ENCODE data around the gene CDC5L. TPM values are rescaled to one million over a fixed set of nuclear protein-coding genes. Genes with fewer than 3 reads are reported as not detected.

The CDC5L gene
- polyA plus RNA-seq, 1 donor (not counting 4 experiments of a cell fraction or from before 2014, with no cell fraction given), result 16.6 TPM

- Histone ChIP-seq H3K9me1 (ENCODE audit: control insufficient read depth, extremely low read depth, insufficient read depth, low read length) (no peaks in the 10 kb centered on the region), H3K4me3 (ENCODE audit: control insufficient read depth in 2 of 3, extremely low read depth in 1 of 3, insufficient read depth in 2 of 3, low read depth in 1 of 3, low read length in 3 of 3) (no peak overlapping the region), H3K27me3 (ENCODE audit: control insufficient read depth, extremely low read depth, insufficient read depth, low read length) (no peaks in the 10 kb centered on the region), H3K9ac (ENCODE audit: control insufficient read depth, extremely low read depth, insufficient read depth, low read length) (no peak overlapping the region), H3K4me2 (ENCODE audit: control insufficient read depth, extremely low read depth, insufficient read depth, low read depth, low read length) (no peak overlapping the region), H3K27ac (ENCODE audit: control insufficient read depth, insufficient read depth, low read length) (no peak overlapping the region), H3K4me1 (ENCODE audit: control insufficient read depth, extremely low read depth, insufficient read depth, low read length) (no peaks in the 10 kb centered on the region), H3K9me3 (ENCODE audit: control insufficient read depth, low read depth, low read length) (no peaks in the 10 kb centered on the region), H4K20me1 (ENCODE audit: control insufficient read depth, extremely low read depth, insufficient read depth, low read length) (no peaks in the 10 kb centered on the region), H2AFZ (ENCODE audit: control insufficient read depth, low read length) (no peak overlapping the region), H3K79me2 (ENCODE audit: control insufficient read depth, insufficient read depth, low read length) (peaks cover 13% of the 10 kb centered on the region), H3K36me3 (ENCODE audit: control insufficient read depth in 2 of 2, extremely low read depth in 1 of 2, insufficient read depth in 2 of 2, low read length in 2 of 2) (peaks cover 12 to 20% of the 10 kb centered on the region in 2 experiments)
- FAIRE-seq, result no peak
- TF ChIP-seq CTCF (optimal IDR thresholded peaks at IDR 0.05 in 1 of 3, IDR thresholded peaks at IDR 0.05 in 1 of 3, conservative IDR thresholded peaks at IDR 0.05 in 1 of 3; ENCODE audit: extremely low read depth in 1 of 3, insufficient read depth in 2 of 3, low read length in 3 of 3) (no peak), EZH2 (IDR thresholded peaks at IDR 0.05; ENCODE audit: low read length) (no peak)
- DNase-seq (ENCODE audit: low read depth, low spot score), result no peak
- dilution Hi-C loops (cut with MboI; ENCODE audit: extremely low pct_ligation_motif_present, low sequenced_read_pairs), result no loop called here
These were observed 13.6 kb downstream of the CDC5L start for GRCh38 chr6:44401138-44401537.

GRCh38 chr6:44404022-44404714 is 16.7 kb downstream of the CDC5L start:
- Histone ChIP-seq H3K4me1 (ENCODE audit: control insufficient read depth, extremely low read depth, insufficient read depth, low read length) (no peaks in the 10 kb centered on the region), H3K9me1 (ENCODE audit: control insufficient read depth, extremely low read depth, insufficient read depth, low read length) (no peaks in the 10 kb centered on the region), H4K20me1 (ENCODE audit: control insufficient read depth, extremely low read depth, insufficient read depth, low read length) (no peaks in the 10 kb centered on the region), H3K9me3 (ENCODE audit: control insufficient read depth, low read depth, low read length) (no peaks in the 10 kb centered on the region), H3K9ac (ENCODE audit: control insufficient read depth, extremely low read depth, insufficient read depth, low read length) (no peak overlapping the region), H2AFZ (ENCODE audit: control insufficient read depth, low read length) (no peak overlapping the region), H3K79me2 (ENCODE audit: control insufficient read depth, insufficient read depth, low read length) (peaks cover 12% of the 10 kb centered on the region), H3K36me3 (ENCODE audit: control insufficient read depth in 2 of 2, extremely low read depth in 1 of 2, insufficient read depth in 2 of 2, low read length in 2 of 2) (peaks cover 18 to 21% of the 10 kb centered on the region in 2 experiments), H3K4me2 (ENCODE audit: control insufficient read depth, extremely low read depth, insufficient read depth, low read depth, low read length) (no peak overlapping the region), H3K27ac (ENCODE audit: control insufficient read depth, insufficient read depth, low read length) (no peak overlapping the region), H3K4me3 (ENCODE audit: control insufficient read depth in 2 of 3, extremely low read depth in 1 of 3, insufficient read depth in 2 of 3, low read depth in 1 of 3, low read length in 3 of 3) (no peak overlapping the region), H3K27me3 (ENCODE audit: control insufficient read depth, extremely low read depth, insufficient read depth, low read length) (no peaks in the 10 kb centered on the region)
- TF ChIP-seq EZH2 (IDR thresholded peaks at IDR 0.05; ENCODE audit: low read length) (no peak), CTCF (optimal IDR thresholded peaks at IDR 0.05 in 1 of 3, IDR thresholded peaks at IDR 0.05 in 1 of 3, conservative IDR thresholded peaks at IDR 0.05 in 1 of 3; ENCODE audit: extremely low read depth in 1 of 3, insufficient read depth in 2 of 3, low read length in 3 of 3) (no peak)
- no peak for DNase-seq (ENCODE audit: low read depth, low spot score)
- dilution Hi-C loops (cut with MboI; ENCODE audit: extremely low pct_ligation_motif_present, low sequenced_read_pairs), result no loop called here
- FAIRE-seq, result no peak
